HepG2 (cell line): Measurements from ENCODE around the gene RSF1. TPM values are rescaled to one million over a fixed set of nuclear protein-coding genes. Genes with fewer than 3 reads are reported as not detected.
A peak's percentile ranks its signal among the peaks of the same experiment; 100 is the strongest.

ENCODE experiments used
- BRD4 ChIP-seq: sonication (generic); formaldehyde crosslinking; IDR thresholded peaks from 2 replicates; pipeline ENCODE4 v1.4.0; 2020; ENCODE audit warnings: missing genetic modification reagents
- HDAC6 ChIP-seq: fragments of 200-600 bp; sonication (generic); IDR thresholded peaks from 2 replicates; pipeline ENCODE4 v1.7.0; 2017; ENCODE audit warnings: mild to moderate bottlenecking, antibody characterized with exemption, low read length, low read depth
- HHEX ChIP-seq: IDR thresholded peaks from 2 replicates; pipeline ENCODE4 v1.6.1; 2016; ENCODE audit warnings: control low read depth
- KLF11 ChIP-seq: IDR thresholded peaks from 2 replicates; pipeline ENCODE4 v1.6.1; 2016; ENCODE audit warnings: missing compliant biosample characterization
- KLF9 ChIP-seq: IDR thresholded peaks from 2 replicates; pipeline ENCODE4 v1.6.1; 2016; ENCODE audit warnings: low read depth
- SIN3A ChIP-seq: IDR thresholded peaks from 2 replicates; pipeline ENCODE4 v1.6.1; 2011; ENCODE audit warnings: low read depth, mild to moderate bottlenecking, control low read depth, low read length, borderline replicate concordance
- TBL1XR1 ChIP-seq: fragments of 150-350 bp; IDR thresholded peaks from 2 replicates; pipeline ENCODE4 v1.6.1; 2014; ENCODE audit warnings: borderline replicate concordance, low read length; ENCODE audit not compliant: partially characterized antibody
- TCF12 ChIP-seq, 2 experiments: fragments of 450-650 bp in 1 of 2; sonication (generic) in 1 of 2; formaldehyde crosslinking in 1 of 2; IDR thresholded peaks; 2 replicates each; pipeline versions ENCODE4 v1.6.1 to v1.8.0; 2017 to 2022; ENCODE audit warnings: antibody characterized with exemption in 1 of 2, mild to moderate bottlenecking in 1 of 2, missing genetic modification reagents in 1 of 2, moderate library complexity in 1 of 2
- ZFP37 ChIP-seq: sonication (generic); formaldehyde crosslinking; IDR thresholded peaks from 2 replicates; pipeline ENCODE4 v1.4.0; 2020; ENCODE audit warnings: missing genetic modification reagents, borderline replicate concordance
- ZFP82 ChIP-seq: sonication (generic); formaldehyde crosslinking; IDR thresholded peaks from 2 replicates; pipeline ENCODE4 v1.5.1; 2020; ENCODE audit warnings: mild to moderate bottlenecking, missing genetic modification reagents, borderline replicate concordance
- ZNF343 ChIP-seq: sonication (generic); formaldehyde crosslinking; IDR thresholded peaks from 2 replicates; pipeline ENCODE4 v1.4.0; 2020; ENCODE audit warnings: mild to moderate bottlenecking, missing genetic modification reagents
- ZNF484 ChIP-seq: sonication (generic); formaldehyde crosslinking; IDR thresholded peaks from 2 replicates; pipeline ENCODE4 v1.5.1; 2020; ENCODE audit warnings: mild to moderate bottlenecking, low read depth, missing genetic modification reagents, borderline replicate concordance
- ZNF557 ChIP-seq: sonication (generic); formaldehyde crosslinking; IDR thresholded peaks from 2 replicates; pipeline ENCODE4 v1.4.0; 2020; ENCODE audit warnings: missing genetic modification reagents
- polyA plus RNA-seq, 8 experiments: library from polyadenylated mRNA; depleted of rRNA in 3 of 8; stranded (reverse) in 7 of 8; unstranded in 1 of 8; fragments of >200 nt; fragmentation: Illumina TruSeq in 4 of 8; extraction: Trizol in 4 of 8; gene quantifications; 2 replicates each; pipeline versions ENCODE4 v1.2.1 to v1.2.3, GENCODE V29; 2011 to 2016; ENCODE audit warnings: low read depth in 4 of 8, missing spikeins in 1 of 8, mixed read lengths in 1 of 8; ENCODE audit not compliant: insufficient read depth in 1 of 8
- total RNA-seq, 5 experiments: library from RNA; depleted of rRNA; stranded (reverse); fragments of >200 nt; fragmentation: Illumina TruSeq; extraction: Trizol; gene quantifications; 2 replicates each; pipeline ENCODE4 v1.2.3, GENCODE V29; 2016; ENCODE audit warnings: low read depth in 1 of 5
- TF ChIP-seq, protein P1 (sequence below): sonication (generic); formaldehyde crosslinking; IDR thresholded peaks from 2 replicates; pipeline ENCODE4 v1.4.0; 2020; ENCODE audit warnings: mild to moderate bottlenecking, missing genetic modification reagents, borderline replicate concordance
- TF ChIP-seq, protein P2 (sequence below): IDR thresholded peaks from 2 replicates; pipeline ENCODE4 v1.6.1; 2018; ENCODE audit warnings: missing genetic modification reagents
- TF ChIP-seq, protein P3 (sequence below): sonication (generic); formaldehyde crosslinking; IDR thresholded peaks from 2 replicates; pipeline ENCODE4 v1.5.0; 2020; ENCODE audit warnings: mild to moderate bottlenecking, missing genetic modification reagents, borderline replicate concordance
- TF ChIP-seq, protein P4 (sequence below): IDR thresholded peaks from 2 replicates; pipeline ENCODE4 v1.6.1; 2016

The RSF1 gene
- total and polyA plus RNA-seq, 2 of the 13 experiments (the other 11 are each of a cell fraction or from before 2014, with no cell fraction given) = 15.5 to 33.1 TPM

DNA sequence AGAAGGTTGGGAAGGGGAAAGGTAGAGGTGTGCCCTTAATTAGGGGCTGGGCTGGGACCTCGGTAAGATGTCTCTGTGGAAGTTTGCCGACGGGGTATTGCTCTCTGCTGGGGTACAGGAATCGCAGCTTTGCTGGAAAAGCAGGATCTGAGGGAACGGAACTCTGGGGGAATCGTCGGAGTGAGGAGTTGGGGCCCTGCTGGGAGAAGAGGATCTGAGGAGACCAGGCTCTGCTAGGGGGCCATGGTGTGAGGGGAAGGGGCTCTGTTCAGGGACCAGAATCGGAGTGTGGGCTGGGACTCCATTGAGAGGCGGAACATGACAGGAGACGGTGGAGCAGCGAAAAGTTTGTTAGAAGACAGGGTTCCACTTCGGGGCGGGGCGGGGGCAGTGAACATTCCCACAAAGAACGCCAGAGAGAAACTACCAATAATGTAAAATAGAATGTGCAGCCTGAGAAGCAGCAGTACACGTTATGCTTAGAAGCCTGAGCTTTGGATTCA is 878 bp upstream of the RSF1 start (continued):
- TF ChIP-seq TBL1XR1 (no peak), ZFP37 (CRISPR knock-in tag) (no peak), HHEX (CRISPR knock-in tag) (no peak), SIN3A (peak; percentile 14; the same call in 1 of the 2 replicates), ZNF343 (CRISPR knock-in tag) (no peak), ZNF484 (CRISPR knock-in tag) (no peak), ZFP82 (no peak), ZNF557 (CRISPR knock-in tag) (no peak), KLF11 (no peak), BRD4 (no peak), HDAC6 (no peak), TCF12 (IDR thresholded peaks at IDR 0.05) (no peak), TCF12 (CRISPR knock-in tag; IDR thresholded peaks at IDR 0.05) (no peak), KLF9 (CRISPR knock-in tag) (no peak)
- TF ChIP-seq, protein P1, sequence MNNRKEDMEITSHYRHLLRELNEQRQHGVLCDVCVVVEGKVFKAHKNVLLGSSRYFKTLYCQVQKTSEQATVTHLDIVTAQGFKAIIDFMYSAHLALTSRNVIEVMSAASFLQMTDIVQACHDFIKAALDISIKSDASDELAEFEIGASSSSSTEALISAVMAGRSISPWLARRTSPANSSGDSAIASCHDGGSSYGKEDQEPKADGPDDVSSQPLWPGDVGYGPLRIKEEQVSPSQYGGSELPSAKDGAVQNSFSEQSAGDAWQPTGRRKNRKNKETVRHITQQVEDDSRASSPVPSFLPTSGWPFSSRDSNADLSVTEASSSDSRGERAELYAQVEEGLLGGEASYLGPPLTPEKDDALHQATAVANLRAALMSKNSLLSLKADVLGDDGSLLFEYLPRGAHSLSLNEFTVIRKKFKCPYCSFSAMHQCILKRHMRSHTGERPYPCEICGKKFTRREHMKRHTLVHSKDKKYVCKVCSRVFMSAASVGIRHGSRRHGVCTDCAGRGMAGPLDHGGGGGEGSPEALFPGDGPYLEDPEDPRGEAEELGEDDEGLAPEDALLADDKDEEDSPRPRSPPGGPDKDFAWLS (CRISPR knock-in tag) = no peak
- TF ChIP-seq, protein P2, sequence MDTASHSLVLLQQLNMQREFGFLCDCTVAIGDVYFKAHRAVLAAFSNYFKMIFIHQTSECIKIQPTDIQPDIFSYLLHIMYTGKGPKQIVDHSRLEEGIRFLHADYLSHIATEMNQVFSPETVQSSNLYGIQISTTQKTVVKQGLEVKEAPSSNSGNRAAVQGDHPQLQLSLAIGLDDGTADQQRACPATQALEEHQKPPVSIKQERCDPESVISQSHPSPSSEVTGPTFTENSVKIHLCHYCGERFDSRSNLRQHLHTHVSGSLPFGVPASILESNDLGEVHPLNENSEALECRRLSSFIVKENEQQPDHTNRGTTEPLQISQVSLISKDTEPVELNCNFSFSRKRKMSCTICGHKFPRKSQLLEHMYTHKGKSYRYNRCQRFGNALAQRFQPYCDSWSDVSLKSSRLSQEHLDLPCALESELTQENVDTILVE (CRISPR knock-in tag) = no peak
- TF ChIP-seq, protein P3, sequence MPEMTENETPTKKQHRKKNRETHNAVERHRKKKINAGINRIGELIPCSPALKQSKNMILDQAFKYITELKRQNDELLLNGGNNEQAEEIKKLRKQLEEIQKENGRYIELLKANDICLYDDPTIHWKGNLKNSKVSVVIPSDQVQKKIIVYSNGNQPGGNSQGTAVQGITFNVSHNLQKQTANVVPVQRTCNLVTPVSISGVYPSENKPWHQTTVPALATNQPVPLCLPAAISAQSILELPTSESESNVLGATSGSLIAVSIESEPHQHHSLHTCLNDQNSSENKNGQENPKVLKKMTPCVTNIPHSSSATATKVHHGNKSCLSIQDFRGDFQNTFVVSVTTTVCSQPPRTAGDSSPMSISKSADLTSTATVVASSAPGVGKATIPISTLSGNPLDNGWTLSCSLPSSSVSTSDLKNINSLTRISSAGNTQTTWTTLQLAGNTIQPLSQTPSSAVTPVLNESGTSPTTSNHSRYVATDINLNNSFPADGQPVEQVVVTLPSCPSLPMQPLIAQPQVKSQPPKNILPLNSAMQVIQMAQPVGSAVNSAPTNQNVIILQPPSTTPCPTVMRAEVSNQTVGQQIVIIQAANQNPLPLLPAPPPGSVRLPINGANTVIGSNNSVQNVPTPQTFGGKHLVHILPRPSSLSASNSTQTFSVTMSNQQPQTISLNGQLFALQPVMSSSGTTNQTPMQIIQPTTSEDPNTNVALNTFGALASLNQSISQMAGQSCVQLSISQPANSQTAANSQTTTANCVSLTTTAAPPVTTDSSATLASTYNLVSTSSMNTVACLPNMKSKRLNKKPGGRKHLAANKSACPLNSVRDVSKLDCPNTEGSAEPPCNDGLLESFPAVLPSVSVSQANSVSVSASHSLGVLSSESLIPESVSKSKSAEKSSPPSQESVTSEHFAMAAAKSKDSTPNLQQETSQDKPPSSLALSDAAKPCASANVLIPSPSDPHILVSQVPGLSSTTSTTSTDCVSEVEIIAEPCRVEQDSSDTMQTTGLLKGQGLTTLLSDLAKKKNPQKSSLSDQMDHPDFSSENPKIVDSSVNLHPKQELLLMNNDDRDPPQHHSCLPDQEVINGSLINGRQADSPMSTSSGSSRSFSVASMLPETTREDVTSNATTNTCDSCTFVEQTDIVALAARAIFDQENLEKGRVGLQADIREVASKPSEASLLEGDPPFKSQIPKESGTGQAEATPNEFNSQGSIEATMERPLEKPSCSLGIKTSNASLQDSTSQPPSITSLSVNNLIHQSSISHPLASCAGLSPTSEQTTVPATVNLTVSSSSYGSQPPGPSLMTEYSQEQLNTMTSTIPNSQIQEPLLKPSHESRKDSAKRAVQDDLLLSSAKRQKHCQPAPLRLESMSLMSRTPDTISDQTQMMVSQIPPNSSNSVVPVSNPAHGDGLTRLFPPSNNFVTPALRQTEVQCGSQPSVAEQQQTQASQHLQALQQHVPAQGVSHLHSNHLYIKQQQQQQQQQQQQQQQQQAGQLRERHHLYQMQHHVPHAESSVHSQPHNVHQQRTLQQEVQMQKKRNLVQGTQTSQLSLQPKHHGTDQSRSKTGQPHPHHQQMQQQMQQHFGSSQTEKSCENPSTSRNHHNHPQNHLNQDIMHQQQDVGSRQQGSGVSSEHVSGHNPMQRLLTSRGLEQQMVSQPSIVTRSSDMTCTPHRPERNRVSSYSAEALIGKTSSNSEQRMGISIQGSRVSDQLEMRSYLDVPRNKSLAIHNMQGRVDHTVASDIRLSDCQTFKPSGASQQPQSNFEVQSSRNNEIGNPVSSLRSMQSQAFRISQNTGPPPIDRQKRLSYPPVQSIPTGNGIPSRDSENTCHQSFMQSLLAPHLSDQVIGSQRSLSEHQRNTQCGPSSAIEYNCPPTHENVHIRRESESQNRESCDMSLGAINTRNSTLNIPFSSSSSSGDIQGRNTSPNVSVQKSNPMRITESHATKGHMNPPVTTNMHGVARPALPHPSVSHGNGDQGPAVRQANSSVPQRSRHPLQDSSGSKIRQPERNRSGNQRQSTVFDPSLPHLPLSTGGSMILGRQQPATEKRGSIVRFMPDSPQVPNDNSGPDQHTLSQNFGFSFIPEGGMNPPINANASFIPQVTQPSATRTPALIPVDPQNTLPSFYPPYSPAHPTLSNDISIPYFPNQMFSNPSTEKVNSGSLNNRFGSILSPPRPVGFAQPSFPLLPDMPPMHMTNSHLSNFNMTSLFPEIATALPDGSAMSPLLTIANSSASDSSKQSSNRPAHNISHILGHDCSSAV (CRISPR knock-in tag) = no peak
- TF ChIP-seq, protein P4, sequence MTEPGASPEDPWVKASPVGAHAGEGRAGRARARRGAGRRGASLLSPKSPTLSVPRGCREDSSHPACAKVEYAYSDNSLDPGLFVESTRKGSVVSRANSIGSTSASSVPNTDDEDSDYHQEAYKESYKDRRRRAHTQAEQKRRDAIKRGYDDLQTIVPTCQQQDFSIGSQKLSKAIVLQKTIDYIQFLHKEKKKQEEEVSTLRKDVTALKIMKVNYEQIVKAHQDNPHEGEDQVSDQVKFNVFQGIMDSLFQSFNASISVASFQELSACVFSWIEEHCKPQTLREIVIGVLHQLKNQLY (CRISPR knock-in tag) = no peak
